ENCODE results near the gene CCBE1. TPM values are rescaled to one million over a fixed set of nuclear protein-coding genes. Genes with fewer than 3 reads are reported as not detected.

CCBE1 gene
- total RNA-seq, 3 donors from 2014 or later (not counting 1 experiment from before 2014, with no cell fraction given), result 0.05 TPM; not detected in 2

DNA sequence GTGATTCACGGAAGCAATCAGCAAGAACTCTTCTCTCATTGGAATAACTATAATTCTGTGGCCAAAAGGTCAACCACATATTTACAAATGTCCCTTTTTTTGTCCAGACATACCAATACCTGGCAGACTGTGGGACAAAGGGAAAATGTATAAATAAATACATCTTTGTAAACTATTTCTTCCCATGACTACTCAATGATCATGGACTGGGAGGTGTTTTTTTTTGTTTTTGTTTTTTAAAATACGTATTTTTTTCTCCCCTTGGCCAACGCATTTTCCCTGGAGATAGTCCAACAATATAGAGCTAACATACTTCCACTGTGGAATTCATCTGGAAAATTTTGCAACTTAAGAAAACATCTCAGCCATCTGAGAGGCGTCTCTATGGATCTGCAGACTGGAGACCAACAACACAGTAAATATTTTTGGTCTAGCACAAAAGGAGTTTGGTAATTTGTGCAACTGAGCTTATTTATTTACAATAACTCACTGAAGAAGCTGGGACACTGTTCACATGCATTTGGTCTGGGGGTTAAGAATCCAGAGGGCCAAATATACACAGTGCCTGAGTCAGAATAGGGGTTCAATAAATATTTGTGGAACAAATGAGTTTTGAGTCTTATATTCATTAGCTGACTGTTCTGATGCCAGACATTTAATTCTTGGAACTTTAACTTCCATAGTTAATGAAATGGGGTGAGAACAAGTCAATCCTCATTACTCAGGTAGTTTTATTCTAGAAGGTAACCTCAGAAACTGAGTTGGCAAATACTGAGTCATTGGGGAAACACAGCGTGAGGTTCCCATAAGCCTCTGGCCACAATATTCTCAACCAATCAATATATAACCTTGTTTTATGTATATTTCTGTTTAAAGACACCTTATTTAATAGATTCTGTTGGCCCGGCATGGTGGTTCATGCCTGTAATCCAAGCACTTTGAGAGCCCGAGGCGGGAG, 36.2 kb downstream of the CCBE1 start:
- Histone ChIP-seq H3K27ac (ENCODE audit: low read length) (no peak overlapping the region), H3K9me3 (ENCODE audit: control insufficient read depth, insufficient read depth, low read length) (no peaks in the 10 kb centered on the region), H3K4me1 (ENCODE audit: control insufficient read depth, insufficient read depth, low read length) (no peaks in the 10 kb centered on the region), H3K4me3 (ENCODE audit: low read length) (no peak overlapping the region), H3K27me3 (ENCODE audit: control insufficient read depth, insufficient read depth, low read length) (no peaks in the 10 kb centered on the region), H3K36me3 (ENCODE audit: control insufficient read depth, insufficient read depth, low read length) (no peaks in the 10 kb centered on the region)
- 90% methylated on average over 6 of the region's 8 CpGs for WGBS (ENCODE audit: insufficient coverage)
- DNase-seq (no peak), ATAC-seq (no peak)
- H3K9me3 Mint-ChIP-seq, result no peaks in the 10 kb centered on the region
- intact Hi-C loops (cut with micrococcal nuclease), result no loop called here
- H3K4me1 Mint-ChIP-seq, result no peaks in the 10 kb centered on the region
- no peaks in the 10 kb centered on the region for H3K36me3 Mint-ChIP-seq
- no peak overlapping the region for H3K4me3 Mint-ChIP-seq
- TF ChIP-seq, protein P1, sequence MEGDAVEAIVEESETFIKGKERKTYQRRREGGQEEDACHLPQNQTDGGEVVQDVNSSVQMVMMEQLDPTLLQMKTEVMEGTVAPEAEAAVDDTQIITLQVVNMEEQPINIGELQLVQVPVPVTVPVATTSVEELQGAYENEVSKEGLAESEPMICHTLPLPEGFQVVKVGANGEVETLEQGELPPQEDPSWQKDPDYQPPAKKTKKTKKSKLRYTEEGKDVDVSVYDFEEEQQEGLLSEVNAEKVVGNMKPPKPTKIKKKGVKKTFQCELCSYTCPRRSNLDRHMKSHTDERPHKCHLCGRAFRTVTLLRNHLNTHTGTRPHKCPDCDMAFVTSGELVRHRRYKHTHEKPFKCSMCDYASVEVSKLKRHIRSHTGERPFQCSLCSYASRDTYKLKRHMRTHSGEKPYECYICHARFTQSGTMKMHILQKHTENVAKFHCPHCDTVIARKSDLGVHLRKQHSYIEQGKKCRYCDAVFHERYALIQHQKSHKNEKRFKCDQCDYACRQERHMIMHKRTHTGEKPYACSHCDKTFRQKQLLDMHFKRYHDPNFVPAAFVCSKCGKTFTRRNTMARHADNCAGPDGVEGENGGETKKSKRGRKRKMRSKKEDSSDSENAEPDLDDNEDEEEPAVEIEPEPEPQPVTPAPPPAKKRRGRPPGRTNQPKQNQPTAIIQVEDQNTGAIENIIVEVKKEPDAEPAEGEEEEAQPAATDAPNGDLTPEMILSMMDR (IDR thresholded peaks at IDR 0.05), result no peak
- H3K27me3 Mint-ChIP-seq (ENCODE audit: low read depth in 2 of 2), result peaks cover 0 to 7% of the 10 kb centered on the region in 2 donors
- no peak overlapping the region for H3K27ac Mint-ChIP-seq

DNA sequence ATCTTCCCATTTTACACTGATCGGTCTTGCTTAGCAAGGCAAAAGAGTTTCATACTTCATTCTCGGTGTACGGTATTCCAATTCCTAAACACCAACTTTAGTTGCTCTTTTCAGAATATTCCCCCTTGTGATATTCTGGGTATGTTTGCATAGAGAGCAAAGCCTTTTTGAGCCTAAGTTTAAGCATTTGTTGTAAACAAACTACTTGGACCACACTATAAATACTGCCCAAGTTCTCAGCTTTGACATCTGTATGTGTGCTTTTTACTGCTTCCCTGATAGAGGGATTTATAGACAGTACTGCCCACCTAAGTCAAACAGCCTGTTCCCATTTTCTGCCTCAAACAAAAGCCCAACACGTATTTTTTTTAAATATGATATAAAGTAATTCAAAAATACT, 36.9 kb downstream of the CCBE1 start:
- Mint-ChIP-seq H3K36me3 (no peaks in the 10 kb centered on the region), H3K4me3 (no peak overlapping the region), H3K4me1 (no peaks in the 10 kb centered on the region), H3K27me3 (ENCODE audit: low read depth in 2 of 2) (peaks cover 0 to 7% of the 10 kb centered on the region in 2 donors), H3K27ac (no peak overlapping the region), H3K9me3 (no peaks in the 10 kb centered on the region)
- ATAC-seq (no peak), DNase-seq (no peak)
- Histone ChIP-seq H3K36me3 (ENCODE audit: control insufficient read depth, insufficient read depth, low read length) (no peaks in the 10 kb centered on the region), H3K9me3 (ENCODE audit: control insufficient read depth, insufficient read depth, low read length) (no peaks in the 10 kb centered on the region), H3K27me3 (ENCODE audit: control insufficient read depth, insufficient read depth, low read length) (no peaks in the 10 kb centered on the region), H3K27ac (ENCODE audit: low read length) (no peak overlapping the region), H3K4me1 (ENCODE audit: control insufficient read depth, insufficient read depth, low read length) (no peaks in the 10 kb centered on the region), H3K4me3 (ENCODE audit: low read length) (no peak overlapping the region)
- intact Hi-C loops (cut with micrococcal nuclease), result no loop called here
- 100% methylated on average over 1 of the region's 4 CpGs for WGBS (ENCODE audit: insufficient coverage)
- TF ChIP-seq, protein P1 (IDR thresholded peaks at IDR 0.05), result no peak

DNA sequence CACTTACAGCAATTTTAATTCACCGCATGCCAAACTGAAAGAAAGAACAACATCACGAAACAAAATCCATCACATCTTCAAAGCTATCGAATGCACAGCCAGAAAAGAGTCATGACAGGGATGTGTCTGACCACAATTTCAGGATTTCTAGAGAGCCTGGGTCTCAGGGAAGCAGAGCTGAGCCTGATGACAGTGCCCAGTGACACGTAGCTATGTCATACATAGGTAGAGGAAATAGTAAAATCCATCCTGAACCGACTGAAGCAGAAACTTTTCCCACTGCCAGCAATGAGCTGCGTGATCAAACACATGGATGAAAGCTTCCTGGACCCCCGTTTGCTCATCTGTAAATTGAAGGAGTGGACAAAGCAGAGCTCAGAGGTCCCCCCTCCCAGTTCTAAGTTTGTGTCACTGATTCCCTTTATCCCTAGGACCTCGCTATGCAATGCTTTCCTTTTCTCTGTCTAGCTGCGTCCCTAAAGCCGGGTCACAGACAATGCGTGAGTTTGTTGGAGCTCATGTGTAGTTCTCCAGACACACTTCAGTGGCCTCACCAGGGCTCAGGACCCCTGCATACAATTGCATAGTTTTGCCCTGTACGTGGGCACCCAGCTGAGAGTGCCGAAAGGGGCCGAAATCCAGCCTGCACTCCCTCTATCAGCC, 37.6 kb downstream of the CCBE1 start:
- no peaks in the 10 kb centered on the region for H3K36me3 ChIP-seq (ENCODE audit: control insufficient read depth, insufficient read depth, low read length)
- no peak overlapping the region for H3K4me3 Mint-ChIP-seq

More for the DNA sequence above, 37.6 kb downstream of the CCBE1 start:
- Histone ChIP-seq H3K27ac (ENCODE audit: low read length) (no peak overlapping the region), H3K27me3 (ENCODE audit: control insufficient read depth, insufficient read depth, low read length) (no peaks in the 10 kb centered on the region), H3K4me1 (ENCODE audit: control insufficient read depth, insufficient read depth, low read length) (no peaks in the 10 kb centered on the region), H3K4me3 (ENCODE audit: low read length) (no peak overlapping the region), H3K9me3 (ENCODE audit: control insufficient read depth, insufficient read depth, low read length) (no peaks in the 10 kb centered on the region)
- ATAC-seq (no peak), DNase-seq (no peak)
- WGBS (ENCODE audit: insufficient coverage), result 86% methylated on average over 13 of the region's 14 CpGs
- Mint-ChIP-seq H3K9me3 (no peaks in the 10 kb centered on the region), H3K27me3 (ENCODE audit: low read depth in 2 of 2) (peaks cover 0 to 7% of the 10 kb centered on the region in 2 donors), H3K4me1 (no peaks in the 10 kb centered on the region), H3K36me3 (no peaks in the 10 kb centered on the region), H3K27ac (no peak overlapping the region)
- TF ChIP-seq, protein P1 (IDR thresholded peaks at IDR 0.05), result no peak
- intact Hi-C loops (cut with micrococcal nuclease), result no loop called here

Measured in natural killer cell (primary cell).